Dendritic cell treated with granulocyte-macrophage colony-stimulating factor and Interleukin-4, amounts not matched to agents 40 ng/mL and 50 ng/mL, for 4 days (primary cell): ENCODE data around the gene PLS1.

ENCODE experiments used
- H3K27ac Mint-ChIP-seq: one replicate; pipeline ENCODE4 v1.8.0; 2022; ENCODE audit warnings: mild to moderate bottlenecking, mixed read lengths
- H3K27me3 Mint-ChIP-seq: one replicate; pipeline ENCODE4 v1.8.0; 2022; ENCODE audit warnings: mild to moderate bottlenecking, mixed read lengths
- H3K36me3 Mint-ChIP-seq: one replicate; pipeline ENCODE4 v1.8.0; 2022; ENCODE audit warnings: low read depth, mixed read lengths
- H3K4me1 Mint-ChIP-seq: one replicate; pipeline ENCODE4 v1.8.0; 2022; ENCODE audit warnings: low read depth, mixed read lengths
- H3K4me3 Mint-ChIP-seq: one replicate; pipeline ENCODE4 v1.8.0; 2022; ENCODE audit warnings: mild to moderate bottlenecking, moderate library complexity, mixed read lengths
- H3K9me3 Mint-ChIP-seq: one replicate; pipeline ENCODE4 v1.8.0; 2022; ENCODE audit warnings: mixed read lengths
- intact Hi-C: fragments of 100-400 bp; cut with micrococcal nuclease; formaldehyde crosslinking; loops from one replicate; pipeline ENCODE4 v1.15.0; 2022

The PLS1 gene

GRCh38 chr3:142636050-142636449 lies 39.9 kb downstream of the PLS1 start:
- H3K36me3 Mint-ChIP-seq: no peaks in the 10 kb centered on the region
- H3K27me3 Mint-ChIP-seq: no peaks in the 10 kb centered on the region
- H3K4me3 Mint-ChIP-seq: no peak overlapping the region
- intact Hi-C loops: no loop called here
- no peak overlapping the region for H3K27ac Mint-ChIP-seq
- H3K9me3 Mint-ChIP-seq: no peaks in the 10 kb centered on the region
- no peaks in the 10 kb centered on the region for H3K4me1 Mint-ChIP-seq

GRCh38 chr3:142636664-142637063 lies 40.5 kb downstream of the PLS1 start:
- Mint-ChIP-seq H3K27me3 (no peaks in the 10 kb centered on the region), H3K4me3 (no peak overlapping the region), H3K36me3 (no peaks in the 10 kb centered on the region), H3K4me1 (peaks cover 3% of the 10 kb centered on the region), H3K27ac (no peak overlapping the region), H3K9me3 (no peaks in the 10 kb centered on the region)
- intact Hi-C loops: no loop called here

- Mint-ChIP-seq H3K9me3 (no peaks in the 10 kb centered on the region), H3K36me3 (no peaks in the 10 kb centered on the region), H3K27ac (no peak overlapping the region), H3K4me3 (no peak overlapping the region), H3K4me1 (peaks cover 4% of the 10 kb centered on the region), H3K27me3 (no peaks in the 10 kb centered on the region)
- intact Hi-C loops: no loop called here
Observed at GRCh38 chr3:142638291-142638690, 42.1 kb downstream of the PLS1 start.

GRCh38 chr3:142641504-142641903 lies 45.3 kb downstream of the PLS1 start:
- Mint-ChIP-seq H3K36me3 (no peaks in the 10 kb centered on the region), H3K27ac (no peak overlapping the region), H3K4me3 (no peak overlapping the region), H3K9me3 (no peaks in the 10 kb centered on the region), H3K4me1 (peaks cover 4% of the 10 kb centered on the region), H3K27me3 (no peaks in the 10 kb centered on the region)
- intact Hi-C loops: no loop called here

GRCh38 chr3:142642956-142643355 lies 46.8 kb downstream of the PLS1 start:
- H3K9me3 Mint-ChIP-seq: no peaks in the 10 kb centered on the region
- H3K4me3 Mint-ChIP-seq: no peak overlapping the region
- H3K27me3 Mint-ChIP-seq: no peaks in the 10 kb centered on the region
- no peak overlapping the region for H3K27ac Mint-ChIP-seq
- intact Hi-C loops: no loop called here
- peaks cover 4% of the 10 kb centered on the region for H3K4me1 Mint-ChIP-seq
- no peaks in the 10 kb centered on the region for H3K36me3 Mint-ChIP-seq

GRCh38 chr3:142644502-142644901 lies 48.3 kb downstream of the PLS1 start:
- intact Hi-C loops: no loop called here
- Mint-ChIP-seq H3K27ac (no peak overlapping the region), H3K27me3 (no peaks in the 10 kb centered on the region), H3K4me3 (no peak overlapping the region), H3K9me3 (no peaks in the 10 kb centered on the region), H3K36me3 (no peaks in the 10 kb centered on the region), H3K4me1 (peaks cover 4% of the 10 kb centered on the region)

GRCh38 chr3:142645236-142645793 lies 49.1 kb downstream of the PLS1 start:
- no peak overlapping the region for H3K27ac Mint-ChIP-seq
- no peaks in the 10 kb centered on the region for H3K27me3 Mint-ChIP-seq
- no peaks in the 10 kb centered on the region for H3K36me3 Mint-ChIP-seq
- no peaks in the 10 kb centered on the region for H3K9me3 Mint-ChIP-seq
- intact Hi-C loops: no loop called here
- H3K4me1 Mint-ChIP-seq: peaks cover 8% of the 10 kb centered on the region
- H3K4me3 Mint-ChIP-seq: no peak overlapping the region

GRCh38 chr3:142646020-142646785 lies 50.0 kb downstream of the PLS1 start:
- H3K4me1 Mint-ChIP-seq: peaks cover 13% of the 10 kb centered on the region
- H3K27me3 Mint-ChIP-seq: no peaks in the 10 kb centered on the region
- intact Hi-C loops: no loop called here
- H3K4me3 Mint-ChIP-seq: no peak overlapping the region
- no peaks in the 10 kb centered on the region for H3K9me3 Mint-ChIP-seq
- H3K36me3 Mint-ChIP-seq: no peaks in the 10 kb centered on the region
- H3K27ac Mint-ChIP-seq: no peak overlapping the region

- intact Hi-C loops: no loop called here
- H3K27ac Mint-ChIP-seq: no peak overlapping the region
Observed at GRCh38 chr3:142647856-142648255, 51.7 kb downstream of the PLS1 start.

GRCh38 chr3:142648950-142649349 lies 52.8 kb downstream of the PLS1 start:
- Mint-ChIP-seq H3K4me1 (peaks cover 9% of the 10 kb centered on the region), H3K4me3 (no peak overlapping the region), H3K27ac (no peak overlapping the region), H3K9me3 (no peaks in the 10 kb centered on the region), H3K36me3 (no peaks in the 10 kb centered on the region), H3K27me3 (no peaks in the 10 kb centered on the region)
- intact Hi-C loops: no loop called here

More at GRCh38 chr3:142647856-142648255, 51.7 kb downstream of the PLS1 start:
- H3K4me1 Mint-ChIP-seq: peaks cover 9% of the 10 kb centered on the region
- H3K9me3 Mint-ChIP-seq: no peaks in the 10 kb centered on the region
- no peaks in the 10 kb centered on the region for H3K36me3 Mint-ChIP-seq
- H3K4me3 Mint-ChIP-seq: no peak overlapping the region
- no peaks in the 10 kb centered on the region for H3K27me3 Mint-ChIP-seq

GRCh38 chr3:142650001-142650693 lies 54.0 kb downstream of the PLS1 start:
- H3K27me3 Mint-ChIP-seq: no peaks in the 10 kb centered on the region
- no peaks in the 10 kb centered on the region for H3K36me3 Mint-ChIP-seq
- no peak overlapping the region for H3K4me3 Mint-ChIP-seq
- H3K27ac Mint-ChIP-seq: peak overlapping the region; percentile 75
- H3K9me3 Mint-ChIP-seq: no peaks in the 10 kb centered on the region
- H3K4me1 Mint-ChIP-seq: peaks cover 9% of the 10 kb centered on the region
- intact Hi-C loops: no loop called here

GRCh38 chr3:142651711-142652110 lies 55.5 kb downstream of the PLS1 start:
- Mint-ChIP-seq H3K4me3 (no peak overlapping the region), H3K27ac (no peak overlapping the region), H3K9me3 (no peaks in the 10 kb centered on the region), H3K36me3 (no peaks in the 10 kb centered on the region), H3K27me3 (no peaks in the 10 kb centered on the region), H3K4me1 (peaks cover 13% of the 10 kb centered on the region)
- intact Hi-C loops: no loop called here

GRCh38 chr3:142652826-142653292 lies 56.7 kb downstream of the PLS1 start:
- intact Hi-C loops: no loop called here
- Mint-ChIP-seq H3K27ac (no peak overlapping the region), H3K4me1 (peaks cover 21% of the 10 kb centered on the region), H3K27me3 (no peaks in the 10 kb centered on the region), H3K9me3 (no peaks in the 10 kb centered on the region), H3K4me3 (no peak overlapping the region), H3K36me3 (no peaks in the 10 kb centered on the region)

- peaks cover 12% of the 10 kb centered on the region for H3K4me1 Mint-ChIP-seq
- H3K36me3 Mint-ChIP-seq: no peaks in the 10 kb centered on the region
- no peak overlapping the region for H3K27ac Mint-ChIP-seq
- intact Hi-C loops: no loop called here
- no peaks in the 10 kb centered on the region for H3K27me3 Mint-ChIP-seq
- no peak overlapping the region for H3K4me3 Mint-ChIP-seq
- no peaks in the 10 kb centered on the region for H3K9me3 Mint-ChIP-seq
Observed at GRCh38 chr3:142656575-142656974, 60.4 kb downstream of the PLS1 start.
